Lower leg skin (tissue), 3 donors: ENCODE results near the gene SLC2A5.

ENCODE experiments used
- POLR2A ChIP-seq, 2 donors: fragments of 450-650 bp; IDR thresholded peaks; one replicate each; pipeline ENCODE4 v1.6.1; 2016 to 2017; ENCODE audit warnings: antibody characterized with exemption in 2 of 2, mild to moderate bottlenecking in 1 of 2, moderate library complexity in 1 of 2
- TF ChIP-seq, protein P1 (sequence below), 3 donors: fragments of 450-650 bp; IDR thresholded peaks; one replicate each; pipeline ENCODE4 v1.5.1; 2016; ENCODE audit warnings: antibody characterized with exemption in 3 of 3, mild to moderate bottlenecking in 3 of 3, moderate library complexity in 2 of 3

DNA sequence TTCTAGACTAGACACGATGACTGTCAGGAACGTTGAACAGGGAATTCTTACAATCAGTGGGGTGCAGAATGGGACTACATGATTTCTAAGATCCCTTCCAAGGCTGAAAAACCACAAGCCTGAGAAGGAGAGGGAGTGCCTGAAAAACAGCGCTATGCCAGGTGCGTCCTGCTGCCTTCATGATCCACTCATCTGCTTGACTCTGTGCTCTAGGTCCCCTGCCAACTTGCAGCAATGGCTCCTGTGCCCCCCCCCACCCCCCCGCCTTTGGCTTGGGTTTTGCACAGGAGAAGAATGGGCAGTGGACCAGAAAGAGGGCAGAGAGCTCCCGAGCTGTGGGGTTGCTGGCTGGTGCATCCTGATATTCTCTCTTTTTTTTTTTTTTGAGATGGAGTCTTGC, 49.1 kb downstream of the SLC2A5 start:
- TF ChIP-seq, protein P1, sequence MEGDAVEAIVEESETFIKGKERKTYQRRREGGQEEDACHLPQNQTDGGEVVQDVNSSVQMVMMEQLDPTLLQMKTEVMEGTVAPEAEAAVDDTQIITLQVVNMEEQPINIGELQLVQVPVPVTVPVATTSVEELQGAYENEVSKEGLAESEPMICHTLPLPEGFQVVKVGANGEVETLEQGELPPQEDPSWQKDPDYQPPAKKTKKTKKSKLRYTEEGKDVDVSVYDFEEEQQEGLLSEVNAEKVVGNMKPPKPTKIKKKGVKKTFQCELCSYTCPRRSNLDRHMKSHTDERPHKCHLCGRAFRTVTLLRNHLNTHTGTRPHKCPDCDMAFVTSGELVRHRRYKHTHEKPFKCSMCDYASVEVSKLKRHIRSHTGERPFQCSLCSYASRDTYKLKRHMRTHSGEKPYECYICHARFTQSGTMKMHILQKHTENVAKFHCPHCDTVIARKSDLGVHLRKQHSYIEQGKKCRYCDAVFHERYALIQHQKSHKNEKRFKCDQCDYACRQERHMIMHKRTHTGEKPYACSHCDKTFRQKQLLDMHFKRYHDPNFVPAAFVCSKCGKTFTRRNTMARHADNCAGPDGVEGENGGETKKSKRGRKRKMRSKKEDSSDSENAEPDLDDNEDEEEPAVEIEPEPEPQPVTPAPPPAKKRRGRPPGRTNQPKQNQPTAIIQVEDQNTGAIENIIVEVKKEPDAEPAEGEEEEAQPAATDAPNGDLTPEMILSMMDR (IDR thresholded peaks at IDR 0.05): no peak
- TF ChIP-seq POLR2A (IDR thresholded peaks at IDR 0.05): no peak
